GM10266 (cell line): Measurements from ENCODE around the gene ANP32B.
"Not testable (repeated sequence)": the region's sequence is repeated elsewhere in the genome, so short reads cannot be mapped to it uniquely, and the experiment has no call there.

Experiments used
- DNase-seq: peaks from one replicate; pipeline ENCODE4 v3.0.0; 2012; ENCODE audit errors: extremely low spot score
- CTCF ChIP-seq: IDR thresholded peaks from 2 replicates; pipeline ENCODE4 v1.5.1; 2012; ENCODE audit warnings: mild to moderate bottlenecking, low read depth; ENCODE audit not compliant: control insufficient read depth, insufficient read depth; ENCODE audit errors: missing control alignments

Gene ANP32B

DNA sequence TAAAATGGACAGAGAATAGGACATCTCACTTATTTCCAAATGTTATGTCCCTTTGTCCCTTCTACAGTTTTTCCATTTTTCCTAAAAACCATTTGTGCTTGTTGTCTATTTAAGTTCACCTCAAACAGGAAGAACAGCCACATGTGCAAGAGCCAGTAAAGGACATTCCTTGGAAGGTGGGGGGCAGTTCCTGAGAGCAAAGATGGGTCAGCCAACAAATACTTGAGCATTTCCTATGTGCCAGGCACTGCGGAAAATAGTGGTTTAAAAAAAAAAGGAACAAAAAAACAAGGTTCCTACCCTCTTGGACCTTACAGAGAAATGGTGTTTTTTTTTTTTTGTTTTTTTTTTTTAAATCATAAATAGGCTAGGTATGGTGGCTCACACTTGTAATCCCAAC is 26.8 kb downstream of the ANP32B start:
- TF ChIP-seq CTCF = no peak
- DNase-seq = no peak

DNA sequence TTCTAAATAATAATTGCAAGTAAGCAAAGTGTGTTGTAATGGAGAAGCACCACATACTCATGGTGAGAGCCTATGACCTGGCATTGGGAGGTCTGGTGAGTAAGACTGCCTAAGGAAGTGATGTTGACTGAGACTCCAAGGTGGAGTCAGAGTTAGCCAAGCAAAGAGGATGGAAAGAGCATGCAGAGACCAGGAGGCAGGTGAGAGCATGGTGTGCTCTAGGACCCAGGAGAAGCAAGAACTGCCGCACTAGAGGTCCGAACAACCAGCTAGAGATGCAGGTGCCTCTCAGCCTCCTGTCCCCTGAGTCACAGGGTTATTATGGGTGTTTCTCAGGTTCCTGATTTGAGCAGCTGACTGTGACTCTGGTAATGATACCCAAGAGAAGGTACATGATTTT is 27.3 kb downstream of the ANP32B start:
- DNase-seq = no peak
- TF ChIP-seq CTCF = no peak

- no peak for DNase-seq
- TF ChIP-seq CTCF = no peak
Measured at GRCh38 chr9:98011122-98011521, 28.0 kb downstream of the ANP32B start.

GRCh38 chr9:98016137-98016680 is 33.1 kb downstream of the ANP32B start:
- no peak for TF ChIP-seq CTCF
- no peak for DNase-seq

DNA sequence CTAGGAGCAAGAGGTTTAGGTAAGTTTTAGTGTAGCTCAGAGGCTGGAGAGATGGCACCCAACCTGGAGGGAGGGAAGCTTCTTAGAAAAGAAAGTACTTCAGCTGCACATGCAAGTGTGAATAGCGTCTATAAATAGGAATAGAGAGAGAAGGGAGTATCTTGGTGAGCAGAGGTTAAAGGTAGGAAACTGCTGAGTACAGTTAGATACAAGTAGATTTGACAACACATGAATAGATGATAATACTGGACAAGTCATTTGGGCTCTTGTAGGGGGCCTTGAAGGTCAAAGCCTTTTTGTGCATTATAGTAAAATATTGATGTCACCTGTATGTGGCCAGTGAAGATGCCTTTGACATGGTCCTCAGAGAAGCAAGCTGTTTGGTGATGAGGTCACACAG is 34.2 kb downstream of the ANP32B start:
- no peak for DNase-seq
- TF ChIP-seq CTCF = no peak

GRCh38 chr9:98018347-98018746 is 35.2 kb downstream of the ANP32B start:
- no peak for DNase-seq
- TF ChIP-seq CTCF = no peak

GRCh38 chr9:98019098-98019497 is 36.0 kb downstream of the ANP32B start:
- DNase-seq = no peak
- TF ChIP-seq CTCF = no peak

DNA sequence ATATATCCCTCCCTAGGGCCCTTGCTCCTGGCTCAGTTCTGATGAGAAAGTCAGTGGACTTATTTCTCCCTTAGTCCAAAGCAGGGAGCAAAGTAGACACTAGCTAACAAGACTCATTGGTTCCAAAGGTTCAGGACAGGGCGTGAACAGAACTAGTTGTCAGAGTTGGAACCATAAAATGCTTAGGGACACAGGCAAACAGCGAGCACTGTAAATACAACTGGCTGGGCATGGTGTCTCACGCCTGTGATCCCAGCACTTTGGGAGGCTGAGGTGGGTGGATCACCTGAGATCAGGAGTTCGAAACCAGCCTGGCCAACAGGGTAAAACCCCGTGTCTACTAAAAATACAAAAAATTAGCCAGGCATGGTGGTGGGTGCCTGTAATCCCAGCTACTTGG is 36.7 kb downstream of the ANP32B start:
- DNase-seq = not testable (repeated sequence)
